Activated T-helper 17 cell treated with anti-CD3 and anti-CD28 coated beads, Interleukin-2, amount 50 U/mL, for 72 hours (primary cell): ENCODE measurements around the gene RNF103. TPM values are rescaled to one million over a fixed set of nuclear protein-coding genes. Genes with fewer than 3 reads are reported as not detected.

Experiments used
- ATAC-seq: fragments of 150-1000 bp; cut with Tn5 transposase; replicated peaks from 2 replicates; pipeline ENCODE4 v1.10.0; 2021; ENCODE audit warnings: mild to moderate bottlenecking, moderate library complexity
- H3K27ac Mint-ChIP-seq: one replicate; pipeline ENCODE4 v1.8.0; 2022; ENCODE audit warnings: mixed read lengths
- H3K27me3 Mint-ChIP-seq: one replicate; pipeline ENCODE4 v1.8.0; 2022; ENCODE audit warnings: mixed read lengths
- H3K36me3 Mint-ChIP-seq: one replicate; pipeline ENCODE4 v1.8.0; 2022; ENCODE audit warnings: low read depth, mild to moderate bottlenecking, mixed read lengths
- H3K4me1 Mint-ChIP-seq: one replicate; pipeline ENCODE4 v1.8.0; 2022; ENCODE audit warnings: mixed read lengths
- H3K4me3 Mint-ChIP-seq: one replicate; pipeline ENCODE4 v1.8.0; 2022; ENCODE audit warnings: mild to moderate bottlenecking, mixed read lengths
- H3K9me3 Mint-ChIP-seq: one replicate; pipeline ENCODE4 v1.8.0; 2022; ENCODE audit warnings: mixed read lengths
- total RNA-seq, 2 donors: library from RNA; stranded (reverse); gene quantifications; one replicate each; pipeline ENCODE4 v1.2.3, GENCODE V29; 2022

RNF103 gene
- total RNA-seq, 2 donors from 2014 or later: 11.8 to 17.6 TPM

DNA sequence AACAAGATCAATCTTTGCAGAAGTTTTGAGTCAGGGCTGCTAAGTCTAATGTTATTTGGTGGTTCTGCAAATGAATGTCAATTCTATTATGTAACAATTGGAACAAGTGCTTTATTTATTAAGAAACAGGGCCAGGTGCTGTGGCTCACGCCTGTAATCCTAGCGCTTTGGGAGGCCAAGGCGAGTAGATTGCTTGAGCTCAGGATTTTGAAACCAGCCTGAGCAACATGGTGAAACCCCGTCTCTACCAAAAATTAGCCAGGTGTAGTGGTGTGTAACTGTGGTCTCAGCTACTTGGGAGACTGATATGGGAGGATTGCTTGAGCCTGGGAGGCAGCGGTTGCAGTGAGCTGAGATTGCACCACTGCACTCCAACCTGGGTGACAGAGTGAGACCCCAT lies 13.2 kb upstream of the RNF103 start:
- Mint-ChIP-seq H3K4me3 (no peak overlapping the region), H3K36me3 (no peaks in the 10 kb centered on the region), H3K27ac (no peak overlapping the region), H3K4me1 (no peaks in the 10 kb centered on the region), H3K27me3 (no peaks in the 10 kb centered on the region), H3K9me3 (peaks cover 8% of the 10 kb centered on the region)
- no peak for ATAC-seq

DNA sequence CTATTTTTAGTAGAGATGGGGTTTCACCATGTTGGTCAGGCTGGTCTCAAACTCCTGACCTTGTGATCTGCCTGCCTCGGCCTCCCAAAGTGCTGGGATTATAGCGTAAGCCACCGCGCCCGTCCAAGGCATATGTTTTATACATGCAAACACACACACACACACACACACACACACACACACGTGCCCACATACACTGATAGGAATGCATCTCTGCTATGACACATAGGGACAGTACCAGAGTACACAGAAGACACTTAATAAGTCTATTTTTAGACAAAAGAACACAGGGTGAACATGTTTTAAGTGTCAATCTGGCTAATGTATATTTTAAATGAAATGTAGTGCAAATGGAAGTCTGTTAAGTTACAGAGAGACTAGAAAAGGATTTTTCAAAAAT lies 10.7 kb upstream of the RNF103 start:
- Mint-ChIP-seq H3K27ac (no peak overlapping the region), H3K4me1 (no peaks in the 10 kb centered on the region), H3K36me3 (no peaks in the 10 kb centered on the region), H3K27me3 (peaks cover 3% of the 10 kb centered on the region), H3K9me3 (peaks cover 4% of the 10 kb centered on the region), H3K4me3 (no peak overlapping the region)
- no peak for ATAC-seq

DNA sequence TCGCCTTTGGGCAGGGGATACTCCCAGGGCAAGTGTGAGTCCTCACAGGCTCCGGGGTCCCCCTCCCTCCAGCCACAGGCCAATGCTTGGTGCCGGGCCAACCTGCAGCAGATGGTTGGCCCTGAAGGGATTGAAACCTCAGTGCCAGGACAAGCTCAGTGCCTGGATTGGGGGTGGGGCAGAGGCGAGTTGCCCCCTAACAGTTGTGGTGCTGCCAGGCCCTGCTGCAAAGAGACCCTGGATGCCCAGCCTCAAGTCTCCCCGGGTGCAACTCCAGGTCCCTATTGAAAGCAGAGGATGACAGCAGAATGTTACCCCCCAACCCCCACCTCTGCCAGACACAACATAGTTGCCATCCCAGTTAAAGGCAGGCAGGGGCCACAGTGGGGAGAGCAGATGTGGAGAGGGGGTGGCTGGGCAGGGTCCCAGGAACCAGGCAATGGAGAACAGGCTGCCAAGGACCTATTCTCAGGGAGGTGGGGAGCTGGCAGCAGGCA lies 9.5 kb upstream of the RNF103 start:
- H3K9me3 Mint-ChIP-seq: no peaks in the 10 kb centered on the region
- peaks cover 10% of the 10 kb centered on the region for H3K27me3 Mint-ChIP-seq
- no peaks in the 10 kb centered on the region for H3K36me3 Mint-ChIP-seq
- H3K27ac Mint-ChIP-seq: no peak overlapping the region
- H3K4me3 Mint-ChIP-seq: no peak overlapping the region
- no peak for ATAC-seq
- H3K4me1 Mint-ChIP-seq: no peaks in the 10 kb centered on the region

DNA sequence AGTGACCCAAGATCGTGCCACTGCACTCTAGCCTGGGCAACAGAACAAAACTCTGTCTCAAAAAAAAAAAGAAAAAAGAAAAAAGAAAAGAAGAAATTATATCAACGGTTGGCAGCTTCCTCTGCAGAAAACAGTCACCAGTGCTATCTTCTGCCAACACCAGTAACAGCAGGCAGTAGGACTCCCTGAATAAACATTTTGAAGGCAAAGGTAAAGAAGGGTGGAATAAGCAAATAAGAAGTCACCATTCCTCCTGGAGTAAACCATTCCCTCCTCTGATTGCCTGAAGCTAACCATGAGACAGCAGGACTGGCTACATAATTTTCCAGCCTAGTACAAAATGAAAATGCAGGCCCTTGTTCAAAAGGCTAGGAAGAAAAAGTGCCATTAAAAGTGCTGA lies 9.0 kb upstream of the RNF103 start:
- H3K9me3 Mint-ChIP-seq: no peaks in the 10 kb centered on the region
- no peak for ATAC-seq
- no peak overlapping the region for H3K4me3 Mint-ChIP-seq
- no peaks in the 10 kb centered on the region for H3K36me3 Mint-ChIP-seq
- H3K4me1 Mint-ChIP-seq: no peaks in the 10 kb centered on the region
- H3K27me3 Mint-ChIP-seq: peaks cover 10% of the 10 kb centered on the region
- H3K27ac Mint-ChIP-seq: no peak overlapping the region

DNA sequence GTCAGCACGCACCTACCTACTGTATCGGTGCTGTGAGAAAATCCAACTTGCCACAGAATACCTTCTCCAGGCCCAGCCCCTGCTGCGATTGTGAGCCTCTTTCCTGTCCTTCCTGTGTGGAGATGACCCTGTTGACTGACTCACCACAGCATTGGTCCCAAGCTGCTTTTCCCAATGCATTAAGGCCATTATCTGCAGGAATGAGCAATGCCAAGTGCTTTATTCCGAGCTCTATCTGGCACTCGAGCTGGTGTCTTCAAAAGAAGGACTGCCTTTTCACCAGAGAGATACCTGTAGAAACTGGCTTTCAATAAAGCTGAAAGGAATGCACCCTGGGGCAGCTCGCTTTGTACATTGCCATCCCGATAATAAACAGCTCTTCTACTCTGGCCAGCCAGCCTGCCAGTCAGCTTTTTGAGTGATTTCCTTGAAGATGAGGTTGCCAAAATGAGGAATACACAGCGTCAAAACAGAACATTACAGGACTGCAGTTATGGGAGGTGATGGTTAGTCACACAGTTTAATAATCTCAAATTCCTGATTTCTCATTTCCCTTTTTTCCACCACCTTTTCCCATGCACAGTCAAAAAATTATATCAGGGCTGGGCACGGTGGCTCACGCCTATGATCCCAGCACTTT lies 8.3 kb upstream of the RNF103 start:
- H3K4me1 Mint-ChIP-seq: no peaks in the 10 kb centered on the region
- H3K27me3 Mint-ChIP-seq: peaks cover 10% of the 10 kb centered on the region
- no peak overlapping the region for H3K4me3 Mint-ChIP-seq
- no peak overlapping the region for H3K27ac Mint-ChIP-seq
- H3K9me3 Mint-ChIP-seq: no peaks in the 10 kb centered on the region
- ATAC-seq: no peak
- no peaks in the 10 kb centered on the region for H3K36me3 Mint-ChIP-seq

DNA sequence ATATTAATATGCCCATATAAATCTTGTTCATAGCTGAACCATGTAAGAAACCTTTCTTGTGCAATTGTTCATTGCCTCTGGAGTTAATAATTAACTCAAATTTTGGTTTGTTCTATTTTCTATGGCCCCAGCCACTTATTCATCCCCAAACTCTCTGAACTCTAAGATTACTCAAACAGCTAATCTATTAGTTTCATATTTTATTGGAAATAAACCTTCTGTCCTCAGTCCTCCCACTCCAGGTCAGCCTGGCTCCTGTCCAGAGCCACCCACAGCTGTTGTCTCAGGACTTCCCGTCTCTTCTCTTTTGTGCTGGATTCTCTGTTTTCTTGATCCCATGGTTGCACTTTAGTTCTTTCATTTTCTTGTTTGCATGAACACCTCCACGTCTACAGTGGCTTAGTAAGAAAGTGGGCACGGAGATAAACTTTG lies 4.4 kb upstream of the RNF103 start:
- no peak overlapping the region for H3K4me3 Mint-ChIP-seq
- H3K27ac Mint-ChIP-seq: no peak overlapping the region
- no peak for ATAC-seq
- H3K4me1 Mint-ChIP-seq: no peaks in the 10 kb centered on the region
- H3K27me3 Mint-ChIP-seq: peaks cover 10% of the 10 kb centered on the region
- no peaks in the 10 kb centered on the region for H3K36me3 Mint-ChIP-seq
- no peaks in the 10 kb centered on the region for H3K9me3 Mint-ChIP-seq

DNA sequence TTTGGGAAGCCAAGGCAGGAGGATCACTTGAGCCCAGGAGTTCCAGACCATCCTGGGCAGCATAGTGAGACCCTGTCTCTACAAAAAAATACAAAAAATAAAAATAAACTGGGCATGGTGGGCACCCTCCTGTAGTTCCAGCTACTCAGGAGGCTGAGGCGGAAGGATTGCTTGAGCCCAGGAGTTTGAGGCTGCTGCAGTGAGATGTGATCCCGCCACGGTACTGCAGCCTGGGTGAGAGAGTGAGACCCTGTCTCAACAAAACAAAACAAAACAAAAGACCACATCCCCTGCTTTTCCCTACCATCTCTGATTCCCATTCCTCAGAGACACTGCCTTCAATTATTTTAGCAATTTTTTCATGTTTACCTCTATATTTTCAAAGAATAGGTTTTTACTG lies 3.9 kb upstream of the RNF103 start:
- Mint-ChIP-seq H3K27me3 (peaks cover 10% of the 10 kb centered on the region), H3K4me3 (no peak overlapping the region), H3K36me3 (no peaks in the 10 kb centered on the region), H3K27ac (no peak overlapping the region), H3K4me1 (no peaks in the 10 kb centered on the region), H3K9me3 (no peaks in the 10 kb centered on the region)
- no peak for ATAC-seq

DNA sequence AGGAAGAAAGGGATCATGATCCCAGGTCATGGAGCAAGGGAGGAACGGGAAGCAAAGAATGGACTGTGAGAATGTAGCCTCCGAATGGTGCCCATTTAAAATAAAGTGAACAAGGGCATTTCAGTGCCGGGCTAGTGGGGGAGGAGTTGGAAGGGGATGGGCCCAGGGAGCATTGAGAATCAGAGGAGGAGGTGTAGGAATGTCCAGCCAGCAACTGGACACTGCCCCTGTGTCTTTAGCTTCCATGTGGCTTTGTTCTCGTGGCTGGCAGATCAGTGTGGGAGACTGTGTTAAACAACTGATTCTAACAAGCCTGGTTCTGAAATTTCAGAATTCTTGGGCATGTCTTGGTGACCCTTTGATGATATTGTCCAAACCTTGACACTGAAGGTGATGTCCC lies 1.4 kb upstream of the RNF103 start:
- no peak for ATAC-seq
- Mint-ChIP-seq H3K9me3 (no peaks in the 10 kb centered on the region), H3K27ac (peak overlapping the region; percentile 19)

DNA sequence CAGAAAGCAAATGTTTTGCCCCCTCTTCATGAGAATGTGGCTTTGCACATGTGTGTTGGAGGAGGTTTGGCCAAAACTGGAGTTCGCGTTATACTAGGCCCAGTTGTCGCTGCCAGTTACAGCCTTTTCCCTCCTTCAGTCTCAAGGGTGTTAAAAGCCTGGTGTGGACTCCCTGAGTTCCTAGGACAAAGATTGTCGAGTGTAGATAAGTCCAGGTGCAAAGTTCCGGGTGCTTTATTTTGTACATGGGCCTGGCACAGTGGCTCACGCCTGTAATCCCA lies 542 bp upstream of the RNF103 start:
- Mint-ChIP-seq H3K4me1 (peaks cover 12% of the 10 kb centered on the region), H3K4me3 (peak overlapping the region; percentile 64), H3K27ac (peak overlapping the region; percentile 54), H3K9me3 (no peaks in the 10 kb centered on the region), H3K36me3 (peaks cover 13% of the 10 kb centered on the region), H3K27me3 (peaks cover 5% of the 10 kb centered on the region)
- ATAC-seq: no peak

More for the DNA sequence above, 1.4 kb upstream of the RNF103 start:
- Mint-ChIP-seq H3K4me3 (no peak overlapping the region), H3K36me3 (peaks cover 4% of the 10 kb centered on the region), H3K27me3 (peaks cover 10% of the 10 kb centered on the region), H3K4me1 (peaks cover 11% of the 10 kb centered on the region)

DNA sequence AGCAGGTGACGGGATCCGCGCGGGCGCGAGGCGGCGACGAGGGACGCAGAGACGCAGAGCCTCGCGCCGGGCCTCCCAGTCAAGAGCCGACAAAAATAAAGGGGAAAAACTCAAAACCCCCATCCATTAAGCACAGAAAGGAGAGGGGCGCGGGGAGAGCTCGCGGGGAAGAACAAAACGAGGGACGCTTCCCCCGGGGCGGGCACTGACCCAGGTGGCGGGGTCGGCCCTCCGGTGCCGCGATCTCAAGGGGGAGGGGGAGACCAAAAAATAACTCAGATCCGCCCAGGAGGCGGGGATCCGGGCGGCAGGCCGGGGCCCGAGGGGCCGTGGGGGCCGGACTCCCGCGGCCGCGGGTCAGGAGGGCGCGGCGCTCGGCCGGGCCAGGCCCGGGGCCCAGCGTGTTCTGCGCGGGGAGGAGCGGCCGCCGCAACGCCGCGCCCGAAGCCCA lies 597 bp downstream of the RNF103 start:
- peak overlapping the region; percentile 96 for H3K4me3 Mint-ChIP-seq
- H3K4me1 Mint-ChIP-seq: peaks cover 12% of the 10 kb centered on the region
- no peaks in the 10 kb centered on the region for H3K27me3 Mint-ChIP-seq
- peak; percentile 34 for ATAC-seq
- H3K36me3 Mint-ChIP-seq: peaks cover 24% of the 10 kb centered on the region
- H3K27ac Mint-ChIP-seq: peak overlapping the region; percentile 93
- no peaks in the 10 kb centered on the region for H3K9me3 Mint-ChIP-seq

DNA sequence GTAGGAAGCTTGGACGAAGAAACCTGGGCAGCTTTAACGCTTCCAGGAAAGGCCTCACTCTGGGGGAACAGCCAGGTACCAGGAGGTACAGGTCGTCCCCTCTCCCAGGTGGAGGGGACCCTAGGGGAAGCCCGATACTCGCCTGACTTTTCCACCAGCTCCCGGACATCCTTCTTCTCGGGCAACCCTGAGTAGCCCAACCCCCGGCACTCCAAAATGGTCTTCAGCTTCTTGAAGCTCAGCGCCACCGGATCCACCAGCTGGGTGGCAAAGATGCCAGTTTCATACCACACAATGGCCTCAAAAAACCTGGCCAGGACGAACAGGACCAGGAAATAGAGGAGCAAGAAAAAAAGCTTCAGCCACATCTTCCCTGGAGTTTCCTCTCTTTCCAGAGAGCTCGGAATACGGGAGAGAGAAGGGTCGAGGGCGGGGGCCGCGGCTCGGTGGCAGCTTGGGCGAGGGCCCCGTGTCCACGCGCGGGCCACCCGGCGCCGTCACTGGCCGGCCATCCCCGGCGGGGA lies 1.1 kb downstream of the RNF103 start:
- Mint-ChIP-seq H3K27ac (peak overlapping the region; percentile 93), H3K36me3 (peaks cover 24% of the 10 kb centered on the region), H3K9me3 (no peaks in the 10 kb centered on the region), H3K4me3 (peak overlapping the region; percentile 96), H3K4me1 (peaks cover 12% of the 10 kb centered on the region), H3K27me3 (no peaks in the 10 kb centered on the region)
- no peak for ATAC-seq

DNA sequence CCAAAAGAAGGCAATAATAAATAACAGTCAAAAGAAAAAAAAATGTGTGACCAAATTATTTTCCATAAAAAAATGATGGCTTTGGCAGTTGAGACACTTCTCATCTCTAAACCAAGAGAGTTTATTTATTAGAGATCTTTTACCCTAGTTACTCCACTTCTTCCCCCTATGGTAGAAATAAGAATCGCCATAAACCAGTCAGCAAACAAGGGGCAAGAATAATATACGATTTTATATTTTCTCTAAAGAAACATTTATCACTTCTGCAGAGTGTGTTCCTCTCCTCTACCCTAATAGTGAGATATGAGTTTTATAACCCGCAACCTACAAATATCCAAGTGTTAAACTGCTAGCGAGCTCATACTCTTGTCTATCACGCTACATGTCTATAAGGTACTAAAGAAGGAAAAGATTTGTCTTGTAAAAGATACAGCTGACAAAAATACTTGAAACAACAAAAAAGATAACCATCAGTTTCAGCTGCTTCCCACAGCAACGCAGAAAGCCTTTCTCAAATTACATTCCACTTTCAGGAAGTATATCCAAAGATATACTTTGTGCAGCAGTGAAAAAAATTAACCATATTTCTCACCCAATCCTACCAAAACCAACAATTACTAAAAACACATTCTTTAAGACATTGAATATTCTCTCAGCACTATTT lies 2.3 kb downstream of the RNF103 start:
- peak overlapping the region; percentile 96 for H3K4me3 Mint-ChIP-seq
- no peak for ATAC-seq
- peak overlapping the region; percentile 93 for H3K27ac Mint-ChIP-seq
- peaks cover 33% of the 10 kb centered on the region for H3K36me3 Mint-ChIP-seq
- no peaks in the 10 kb centered on the region for H3K27me3 Mint-ChIP-seq
- H3K4me1 Mint-ChIP-seq: peaks cover 12% of the 10 kb centered on the region
- no peaks in the 10 kb centered on the region for H3K9me3 Mint-ChIP-seq

DNA sequence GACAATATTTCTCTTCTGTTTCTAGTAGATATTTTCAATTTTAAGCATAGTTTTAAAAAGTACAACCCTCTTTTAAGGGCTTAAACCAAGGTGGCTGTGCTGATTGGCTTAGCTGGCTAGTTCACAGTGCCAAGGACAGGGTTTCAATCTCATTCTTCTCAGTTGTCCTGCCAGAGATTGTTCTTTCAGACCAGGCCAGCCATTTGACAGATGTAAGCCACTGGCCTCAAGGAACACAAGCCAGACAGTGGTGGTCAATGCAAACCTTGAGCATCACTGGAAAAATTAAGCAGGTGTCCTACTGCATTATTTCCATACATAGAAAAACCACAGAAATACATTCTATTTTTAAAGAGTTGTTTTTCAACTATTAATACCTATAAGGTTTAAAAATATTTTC lies 5.9 kb downstream of the RNF103 start:
- Mint-ChIP-seq H3K9me3 (no peaks in the 10 kb centered on the region), H3K27me3 (no peaks in the 10 kb centered on the region), H3K36me3 (peaks cover 64% of the 10 kb centered on the region), H3K4me3 (no peak overlapping the region), H3K4me1 (peaks cover 12% of the 10 kb centered on the region), H3K27ac (no peak overlapping the region)
- no peak for ATAC-seq

DNA sequence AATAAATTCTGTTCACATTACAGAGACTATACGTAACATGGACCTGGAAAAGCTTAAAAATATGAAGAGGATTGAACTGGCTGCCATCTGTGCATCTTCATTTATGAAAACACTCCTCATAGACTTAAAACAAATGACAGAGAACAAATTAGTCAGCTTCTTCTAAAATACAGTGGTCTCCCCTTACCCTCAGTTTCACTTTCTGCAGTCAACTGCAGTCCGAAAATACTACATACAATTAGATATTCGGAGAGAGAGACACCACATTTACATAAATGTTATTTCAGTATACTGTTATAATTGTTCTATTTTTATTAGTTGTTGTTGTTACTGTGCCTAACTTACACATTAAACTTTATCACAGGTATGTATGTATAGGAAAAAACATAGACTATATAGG lies 6.5 kb downstream of the RNF103 start:
- H3K27me3 Mint-ChIP-seq: no peaks in the 10 kb centered on the region
- peaks cover 12% of the 10 kb centered on the region for H3K4me1 Mint-ChIP-seq
- H3K36me3 Mint-ChIP-seq: peaks cover 64% of the 10 kb centered on the region
- no peaks in the 10 kb centered on the region for H3K9me3 Mint-ChIP-seq
- no peak overlapping the region for H3K27ac Mint-ChIP-seq
- ATAC-seq: no peak
- no peak overlapping the region for H3K4me3 Mint-ChIP-seq

DNA sequence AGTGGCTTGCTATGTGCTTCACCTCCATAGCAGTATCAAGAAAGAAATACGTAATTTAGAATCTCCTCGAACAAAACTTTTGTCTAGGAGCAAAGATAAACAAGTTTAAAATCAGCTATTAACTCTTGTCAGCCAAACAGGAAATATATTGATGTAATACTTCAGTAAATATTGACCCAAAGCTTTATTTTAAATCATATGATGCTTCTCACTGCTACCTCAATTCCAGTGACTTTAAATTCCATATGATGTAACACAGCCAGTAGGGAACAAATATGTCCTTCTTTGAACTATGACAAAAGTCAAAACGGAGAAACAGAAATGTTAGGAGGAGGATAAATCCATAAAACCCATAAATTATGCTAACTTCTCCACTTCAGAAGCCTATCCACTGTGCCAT lies 7.2 kb downstream of the RNF103 start:
- no peak overlapping the region for H3K4me3 Mint-ChIP-seq
- H3K36me3 Mint-ChIP-seq: peaks cover 70% of the 10 kb centered on the region
- H3K9me3 Mint-ChIP-seq: no peaks in the 10 kb centered on the region
- ATAC-seq: no peak
- peaks cover 12% of the 10 kb centered on the region for H3K4me1 Mint-ChIP-seq
- H3K27ac Mint-ChIP-seq: no peak overlapping the region
- no peaks in the 10 kb centered on the region for H3K27me3 Mint-ChIP-seq
